Activated T-cell treated with anti-CD3 and anti-CD28 coated beads, Interleukin-2, amount 50 U/mL, for 72 hours (primary cell): ENCODE measurements around the gene ATP2B2. TPM values are rescaled to one million over a fixed set of nuclear protein-coding genes. Genes with fewer than 3 reads are reported as not detected.
A peak's percentile ranks its signal among the peaks of the same experiment; 100 is the strongest.

Experiments
- ATAC-seq, 2 donors: fragments of 150-1000 bp; cut with Tn5 transposase; replicated peaks in 1 of 2; 2 replicates each; pipeline ENCODE4 v1.10.0; 2021; ENCODE audit warnings: moderate library complexity in 2 of 2, mild to moderate bottlenecking in 1 of 2
- DNase-seq, 2 donors: peaks; one replicate each; pipeline ENCODE4 v3.0.0; 2021 to 2022; ENCODE audit warnings: mixed read lengths in 1 of 2
- H3K27ac Mint-ChIP-seq: one replicate; pipeline ENCODE4 v1.8.0; 2022; ENCODE audit warnings: mild to moderate bottlenecking, moderate library complexity, mixed read lengths
- H3K27me3 Mint-ChIP-seq: one replicate; pipeline ENCODE4 v1.8.0; 2022; ENCODE audit warnings: low read depth, mixed read lengths
- H3K36me3 Mint-ChIP-seq, 2 donors: one replicate each; pipeline ENCODE4 v1.8.0; 2022; ENCODE audit warnings: mixed read lengths in 2 of 2, mild to moderate bottlenecking in 1 of 2; ENCODE audit not compliant: insufficient read depth in 2 of 2
- H3K4me1 Mint-ChIP-seq: one replicate; pipeline ENCODE4 v1.8.0; 2022; ENCODE audit warnings: low read depth, mixed read lengths
- H3K4me3 Mint-ChIP-seq, 2 donors: one replicate each; pipeline ENCODE4 v1.8.0; 2022; ENCODE audit warnings: mild to moderate bottlenecking in 2 of 2, mixed read lengths in 2 of 2, moderate library complexity in 2 of 2
- H3K9me3 Mint-ChIP-seq, 2 donors: one replicate each; pipeline ENCODE4 v1.8.0; 2022; ENCODE audit warnings: mixed read lengths in 2 of 2
- total RNA-seq, 2 donors: library from RNA; stranded (reverse); gene quantifications; one replicate each; pipeline ENCODE4 v1.2.3, GENCODE V29; 2022

The ATP2B2 gene
- total RNA-seq, 2 donors from 2014 or later: not detected

DNA sequence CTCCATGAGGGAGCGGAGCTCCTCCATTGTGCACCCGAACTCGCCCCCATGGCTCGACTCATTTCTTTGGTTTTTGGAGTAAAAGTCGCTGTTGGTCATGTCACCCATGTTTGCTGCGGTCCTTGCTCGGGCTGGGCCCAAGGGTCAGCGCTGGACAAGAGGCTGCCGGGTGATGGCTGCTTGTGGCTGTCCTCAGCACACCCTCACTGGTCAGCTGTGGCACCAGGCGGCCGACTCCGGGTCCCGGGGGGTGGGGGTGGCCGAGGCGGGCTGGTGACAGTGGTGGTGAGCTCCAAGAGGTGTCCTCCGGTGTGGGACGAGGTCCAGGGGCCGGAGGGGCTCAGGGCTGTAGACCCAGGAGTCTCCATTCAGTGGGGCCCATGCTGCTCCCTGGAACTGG lies 56.0 kb downstream of the ATP2B2 start:
- no peak for DNase-seq
- Mint-ChIP-seq H3K9me3 (no peaks in the 10 kb centered on the region), H3K27ac (no peak overlapping the region), H3K4me3 (no peak overlapping the region), H3K36me3 (no peaks in the 10 kb centered on the region), H3K4me1 (peaks cover 2% of the 10 kb centered on the region), H3K27me3 (peaks cover 18% of the 10 kb centered on the region)
- no peak for ATAC-seq

DNA sequence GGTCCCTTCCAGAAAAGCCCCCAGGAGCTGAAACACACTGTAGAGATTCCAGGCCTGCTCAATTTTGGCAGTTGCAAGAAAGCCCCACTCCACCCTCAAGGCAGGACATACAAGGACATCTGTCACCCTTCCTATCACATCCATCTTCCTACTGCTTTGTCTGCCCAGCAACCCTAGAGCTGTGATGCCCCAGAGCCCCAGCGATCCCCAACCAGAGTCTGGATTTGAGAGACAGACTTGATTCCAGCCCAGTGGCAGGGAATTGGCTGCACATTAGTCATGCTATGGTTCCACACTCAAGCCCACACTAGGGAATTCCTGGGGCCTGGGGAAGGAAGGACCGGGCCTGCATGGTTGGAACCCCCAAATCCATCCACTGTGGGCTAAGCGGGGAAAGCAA lies 56.8 kb downstream of the ATP2B2 start:
- peaks cover 5% of the 10 kb centered on the region for H3K4me1 Mint-ChIP-seq
- DNase-seq: no peak
- no peaks in the 10 kb centered on the region for H3K9me3 Mint-ChIP-seq
- H3K4me3 Mint-ChIP-seq: no peak overlapping the region
- no peaks in the 10 kb centered on the region for H3K36me3 Mint-ChIP-seq
- H3K27me3 Mint-ChIP-seq: peaks cover 17% of the 10 kb centered on the region
- ATAC-seq: no peak
- H3K27ac Mint-ChIP-seq: no peak overlapping the region

DNA sequence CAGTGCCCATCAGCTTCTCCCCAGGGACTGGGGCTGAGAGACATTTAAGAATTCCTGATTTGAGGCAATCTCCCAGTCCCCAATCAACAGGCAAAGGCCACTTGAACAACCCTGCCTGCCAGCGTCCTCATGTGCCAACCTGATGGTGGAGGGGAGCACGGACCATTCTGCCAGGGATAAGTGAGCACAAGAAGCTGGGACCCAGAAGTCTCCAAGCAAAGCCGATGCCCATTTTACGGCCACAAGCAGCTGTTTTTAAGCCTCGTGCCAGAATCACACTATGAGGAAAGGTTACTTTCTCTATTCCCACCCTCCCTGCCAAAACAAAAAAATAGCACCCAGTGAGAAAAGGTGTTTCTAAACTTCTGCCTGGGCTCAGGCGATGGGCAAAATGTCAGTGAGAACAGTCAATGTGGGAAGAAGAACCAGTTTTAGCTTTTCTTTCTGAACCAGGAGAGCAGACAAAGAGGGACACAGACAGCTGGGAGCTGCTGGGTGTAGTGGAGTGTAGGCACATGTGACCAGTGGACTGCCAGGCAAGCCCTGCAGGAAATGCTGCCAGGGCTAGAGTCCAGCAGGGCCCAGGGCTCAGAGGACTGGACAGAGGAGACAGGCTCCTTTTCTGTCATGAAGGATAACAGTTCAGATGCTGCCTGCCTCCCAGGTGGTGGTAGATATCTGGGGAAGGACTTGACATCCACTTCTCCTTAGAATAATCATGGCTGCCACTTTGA lies 57.7 kb downstream of the ATP2B2 start:
- no peaks in the 10 kb centered on the region for H3K36me3 Mint-ChIP-seq
- no peak overlapping the region for H3K4me3 Mint-ChIP-seq
- ATAC-seq: no peak
- H3K4me1 Mint-ChIP-seq: peaks cover 5% of the 10 kb centered on the region
- H3K9me3 Mint-ChIP-seq: no peaks in the 10 kb centered on the region
- H3K27ac Mint-ChIP-seq: no peak overlapping the region
- DNase-seq: no peak
- peaks cover 17% of the 10 kb centered on the region for H3K27me3 Mint-ChIP-seq

DNA sequence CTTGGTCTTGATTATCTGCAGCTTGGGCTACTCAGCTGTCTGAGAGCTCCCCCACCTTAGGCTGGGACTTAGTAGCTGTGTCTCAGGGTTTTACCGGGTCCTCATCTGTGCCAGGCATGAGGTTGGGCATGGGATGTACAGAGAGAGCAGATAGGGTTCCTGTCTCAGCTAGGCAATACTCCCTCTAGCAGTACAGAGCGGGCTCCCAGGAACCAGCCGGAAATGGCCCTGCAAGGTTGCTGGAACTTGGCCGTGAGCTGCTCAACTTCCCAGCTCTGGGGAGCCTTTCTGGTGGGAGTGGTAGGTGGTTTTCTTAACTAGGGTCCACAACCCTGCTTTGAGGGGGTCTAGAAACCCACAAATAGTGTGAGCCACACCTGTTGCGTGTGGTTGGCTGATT lies 58.3 kb downstream of the ATP2B2 start:
- Mint-ChIP-seq H3K27ac (no peak overlapping the region), H3K9me3 (no peaks in the 10 kb centered on the region), H3K36me3 (no peaks in the 10 kb centered on the region), H3K4me1 (peaks cover 5% of the 10 kb centered on the region), H3K4me3 (no peak overlapping the region), H3K27me3 (peaks cover 11% of the 10 kb centered on the region)
- DNase-seq: no peak
- ATAC-seq: no peak

DNA sequence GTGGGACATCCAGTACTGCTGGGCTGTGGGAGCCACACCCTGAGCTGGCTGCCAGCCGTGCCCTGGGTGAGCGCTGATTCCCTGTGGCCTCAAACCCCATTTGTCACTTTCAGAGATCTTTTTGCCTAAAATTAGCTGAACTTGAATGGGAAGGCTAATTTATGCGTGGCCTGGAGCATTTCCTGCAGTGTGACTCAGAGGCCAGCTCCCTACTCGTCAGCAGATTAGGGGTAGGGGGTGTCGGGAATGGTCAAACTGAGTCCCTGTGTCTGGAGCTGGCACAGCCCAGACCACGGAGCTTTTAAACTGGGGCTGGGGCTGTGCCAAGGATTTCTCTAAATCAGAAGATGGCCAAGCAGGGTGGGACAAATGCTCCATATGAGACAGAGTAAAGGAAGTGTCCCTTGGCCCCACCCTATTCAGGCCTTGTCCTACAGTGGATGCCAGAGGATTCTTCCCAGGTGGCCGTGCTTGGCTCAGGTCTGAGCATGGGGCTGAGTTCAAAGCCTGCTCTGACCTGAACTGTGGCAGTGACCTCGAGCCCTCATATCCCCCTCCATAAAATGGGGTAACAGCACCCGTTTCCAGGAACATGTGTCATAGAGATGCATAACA lies 59.7 kb downstream of the ATP2B2 start:
- Mint-ChIP-seq H3K36me3 (no peaks in the 10 kb centered on the region), H3K4me1 (peaks cover 5% of the 10 kb centered on the region), H3K27me3 (no peaks in the 10 kb centered on the region), H3K27ac (no peak overlapping the region), H3K4me3 (no peak overlapping the region), H3K9me3 (no peaks in the 10 kb centered on the region)
- no peak for ATAC-seq
- no peak for DNase-seq

DNA sequence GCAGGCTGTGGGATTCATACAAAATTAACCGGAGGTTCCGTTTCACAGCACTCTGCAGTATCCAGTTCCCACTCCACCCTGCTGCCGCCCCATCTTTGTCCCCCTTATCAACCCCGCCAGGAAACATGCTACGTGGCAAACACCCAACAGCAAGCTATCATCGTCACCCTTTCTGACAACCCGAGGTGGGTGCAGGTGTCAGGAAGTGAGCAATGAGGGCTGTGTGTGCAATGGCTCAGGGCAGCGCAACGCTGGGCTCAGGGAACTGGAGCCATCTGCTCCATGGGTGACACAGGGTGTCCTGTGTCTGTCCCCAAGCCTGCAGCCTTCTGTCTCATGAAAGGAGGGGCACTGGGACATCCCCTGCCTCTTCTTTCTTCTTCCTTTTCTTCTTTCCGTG lies 60.9 kb downstream of the ATP2B2 start:
- Mint-ChIP-seq H3K4me3 (no peak overlapping the region), H3K27ac (no peak overlapping the region), H3K36me3 (no peaks in the 10 kb centered on the region), H3K4me1 (peaks cover 5% of the 10 kb centered on the region), H3K9me3 (no peaks in the 10 kb centered on the region), H3K27me3 (no peaks in the 10 kb centered on the region)
- DNase-seq: no peak
- peak in 1 of 2 donors; percentile 47 for ATAC-seq

DNA sequence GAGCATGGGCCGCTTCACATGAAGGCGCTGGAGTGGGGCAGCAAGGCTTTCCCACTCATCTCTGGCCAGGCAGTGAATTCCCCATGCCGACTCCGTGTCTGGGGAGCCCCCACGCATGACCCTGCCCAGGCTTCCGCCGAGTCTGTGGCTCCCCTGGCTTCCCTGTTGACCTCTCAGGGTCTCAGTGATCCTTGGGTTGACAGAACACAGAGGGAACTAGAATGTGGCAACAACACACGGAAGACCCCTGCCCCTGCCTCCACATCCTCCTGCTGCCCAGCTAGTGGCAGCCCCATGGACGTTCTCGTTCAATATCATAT lies 61.3 kb downstream of the ATP2B2 start:
- H3K27ac Mint-ChIP-seq: no peak overlapping the region
- ATAC-seq (no peak), DNase-seq (no peak)
- no peaks in the 10 kb centered on the region for H3K36me3 Mint-ChIP-seq
- H3K9me3 Mint-ChIP-seq: no peaks in the 10 kb centered on the region
- no peak overlapping the region for H3K4me3 Mint-ChIP-seq
- H3K4me1 Mint-ChIP-seq: peaks cover 5% of the 10 kb centered on the region
- no peaks in the 10 kb centered on the region for H3K27me3 Mint-ChIP-seq

DNA sequence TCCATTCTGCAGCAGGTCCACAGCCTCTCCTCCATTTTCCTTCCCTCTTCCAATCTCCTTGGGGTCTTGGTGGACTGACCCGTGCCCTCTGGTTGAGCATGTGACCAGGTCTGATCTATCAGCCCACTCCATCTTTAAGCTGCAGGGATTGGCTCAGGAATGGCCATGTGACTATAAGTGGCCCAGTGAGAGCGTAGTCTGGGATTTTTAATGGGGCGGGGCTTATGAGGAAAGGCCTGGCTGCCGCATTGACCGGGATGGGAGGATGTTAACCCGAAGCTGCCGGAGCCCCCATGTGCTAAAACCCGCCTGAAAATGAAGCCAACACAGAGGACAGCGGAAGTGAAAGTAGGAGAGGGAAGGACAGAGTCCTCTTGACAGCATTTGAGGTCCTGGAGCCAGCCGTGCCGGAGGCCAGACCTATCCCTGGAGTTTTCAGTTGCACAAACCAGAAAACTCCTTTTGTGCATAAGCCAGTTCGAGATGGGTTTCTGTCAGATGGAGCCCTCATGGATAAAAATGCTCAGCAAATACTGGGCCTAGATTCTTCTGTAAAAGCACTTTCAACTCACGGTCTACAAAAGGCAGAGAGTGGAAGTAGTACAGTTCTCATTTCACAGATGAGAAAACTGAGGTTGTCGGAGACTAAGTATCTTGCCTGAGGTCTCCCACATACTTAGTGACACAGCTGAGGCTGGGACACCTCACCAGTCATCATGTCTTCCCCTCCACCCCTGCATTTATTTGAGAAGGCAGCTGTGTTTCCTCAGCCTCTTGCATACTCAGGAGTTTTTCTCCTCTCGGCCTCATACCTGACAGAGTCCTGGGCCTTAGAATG lies 61.9 kb downstream of the ATP2B2 start:
- H3K9me3 Mint-ChIP-seq: no peaks in the 10 kb centered on the region
- ATAC-seq (no peak), DNase-seq (no peak)
- peaks cover 6% of the 10 kb centered on the region for H3K4me1 Mint-ChIP-seq
- no peak overlapping the region for H3K27ac Mint-ChIP-seq
- H3K36me3 Mint-ChIP-seq: no peaks in the 10 kb centered on the region
- no peaks in the 10 kb centered on the region for H3K27me3 Mint-ChIP-seq
- H3K4me3 Mint-ChIP-seq: no peak overlapping the region

DNA sequence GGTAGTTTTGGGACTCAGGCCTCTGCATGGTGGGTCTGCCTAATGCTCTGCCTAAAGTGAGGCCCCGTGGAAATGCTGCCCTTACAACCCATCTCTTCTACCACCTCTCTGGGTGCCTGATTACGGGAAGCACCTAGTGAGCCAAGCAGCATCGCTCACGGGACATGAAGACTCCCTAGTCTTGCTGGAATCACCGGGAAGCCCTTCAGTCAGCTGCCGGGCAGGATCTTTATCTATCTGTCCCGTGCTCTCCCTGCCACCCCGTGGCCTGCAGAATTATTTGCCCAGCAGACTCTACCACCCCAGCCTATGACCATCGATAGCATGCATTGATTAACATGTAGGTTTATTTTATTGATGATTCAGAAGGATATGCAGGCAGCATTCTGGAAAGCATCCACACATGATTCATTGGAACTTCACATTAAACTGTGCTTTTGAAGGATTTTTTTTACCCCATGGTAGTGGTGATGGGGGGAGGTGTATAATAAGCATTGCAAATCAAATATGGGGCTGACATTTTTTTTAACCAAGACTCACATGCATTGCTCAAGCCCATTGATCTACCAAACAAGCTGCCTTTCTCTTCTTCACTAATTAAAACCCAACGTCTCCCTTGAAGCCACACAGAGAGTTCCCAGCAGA lies 63.1 kb downstream of the ATP2B2 start:
- Mint-ChIP-seq H3K9me3 (no peaks in the 10 kb centered on the region), H3K4me1 (peaks cover 18% of the 10 kb centered on the region), H3K27ac (no peak overlapping the region), H3K4me3 (no peak overlapping the region), H3K36me3 (no peaks in the 10 kb centered on the region), H3K27me3 (no peaks in the 10 kb centered on the region)
- ATAC-seq: no peak
- DNase-seq: no peak

DNA sequence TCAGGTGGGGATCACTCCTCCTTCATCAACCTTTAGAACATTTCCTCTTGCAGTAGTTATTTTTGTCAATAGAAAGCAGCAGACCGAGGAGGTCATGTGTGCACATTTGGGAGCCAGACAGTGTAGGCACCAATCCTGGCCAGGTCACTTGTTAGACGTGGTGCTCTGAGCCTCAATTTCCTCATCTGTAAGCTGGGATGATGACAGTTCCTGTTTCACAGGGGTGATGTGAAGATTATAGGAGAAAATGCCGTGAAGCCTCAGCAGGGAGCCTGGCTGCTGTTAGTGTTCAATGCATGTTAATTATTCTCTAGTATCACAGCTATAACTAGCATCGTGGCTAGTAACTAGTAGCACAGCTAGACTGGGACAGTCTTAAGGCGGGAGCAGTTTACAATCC lies 64.7 kb downstream of the ATP2B2 start:
- Mint-ChIP-seq H3K27ac (no peak overlapping the region), H3K4me1 (peaks cover 30% of the 10 kb centered on the region), H3K9me3 (no peaks in the 10 kb centered on the region), H3K36me3 (no peaks in the 10 kb centered on the region), H3K27me3 (no peaks in the 10 kb centered on the region), H3K4me3 (no peak overlapping the region)
- DNase-seq: no peak
- no peak for ATAC-seq

DNA sequence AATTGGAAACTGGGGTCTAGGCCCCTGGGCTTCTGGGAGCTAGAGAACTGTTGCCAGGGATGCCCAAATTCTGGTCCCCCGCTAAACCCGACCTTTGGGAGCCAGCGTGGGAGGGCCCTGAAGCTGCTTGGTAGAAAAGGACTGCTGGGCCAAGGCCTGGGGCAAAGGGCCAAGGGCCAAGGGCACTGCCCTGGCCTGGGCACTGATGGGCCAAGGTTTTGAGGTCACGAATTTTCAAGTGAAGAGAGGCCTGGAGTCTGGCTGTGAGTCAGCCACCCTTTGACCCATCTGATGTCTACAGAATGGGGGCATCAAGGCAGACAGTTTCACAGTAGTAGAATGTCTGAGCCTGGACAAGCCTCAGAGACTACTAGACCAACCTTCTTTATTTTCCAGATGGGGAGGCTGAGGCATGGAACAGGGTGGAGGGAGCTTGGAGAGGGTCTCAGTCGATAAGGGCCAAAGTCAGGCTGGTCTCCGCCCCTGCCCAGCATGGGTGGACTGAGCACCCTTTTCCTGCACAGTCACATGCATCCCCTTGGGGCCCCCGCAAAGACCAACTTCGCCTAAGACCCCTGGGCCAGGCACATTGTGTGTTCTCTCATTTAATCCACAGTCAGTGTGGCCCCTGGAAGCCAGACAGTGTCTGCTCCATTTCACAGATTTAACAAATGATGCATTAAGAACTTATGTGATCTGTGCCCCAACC lies 66.3 kb downstream of the ATP2B2 start:
- H3K4me3 Mint-ChIP-seq: no peak overlapping the region
- peaks cover 29% of the 10 kb centered on the region for H3K4me1 Mint-ChIP-seq
- H3K27ac Mint-ChIP-seq: no peak overlapping the region
- DNase-seq (no peak), ATAC-seq (no peak)
- no peaks in the 10 kb centered on the region for H3K27me3 Mint-ChIP-seq
- H3K9me3 Mint-ChIP-seq: no peaks in the 10 kb centered on the region
- no peaks in the 10 kb centered on the region for H3K36me3 Mint-ChIP-seq

DNA sequence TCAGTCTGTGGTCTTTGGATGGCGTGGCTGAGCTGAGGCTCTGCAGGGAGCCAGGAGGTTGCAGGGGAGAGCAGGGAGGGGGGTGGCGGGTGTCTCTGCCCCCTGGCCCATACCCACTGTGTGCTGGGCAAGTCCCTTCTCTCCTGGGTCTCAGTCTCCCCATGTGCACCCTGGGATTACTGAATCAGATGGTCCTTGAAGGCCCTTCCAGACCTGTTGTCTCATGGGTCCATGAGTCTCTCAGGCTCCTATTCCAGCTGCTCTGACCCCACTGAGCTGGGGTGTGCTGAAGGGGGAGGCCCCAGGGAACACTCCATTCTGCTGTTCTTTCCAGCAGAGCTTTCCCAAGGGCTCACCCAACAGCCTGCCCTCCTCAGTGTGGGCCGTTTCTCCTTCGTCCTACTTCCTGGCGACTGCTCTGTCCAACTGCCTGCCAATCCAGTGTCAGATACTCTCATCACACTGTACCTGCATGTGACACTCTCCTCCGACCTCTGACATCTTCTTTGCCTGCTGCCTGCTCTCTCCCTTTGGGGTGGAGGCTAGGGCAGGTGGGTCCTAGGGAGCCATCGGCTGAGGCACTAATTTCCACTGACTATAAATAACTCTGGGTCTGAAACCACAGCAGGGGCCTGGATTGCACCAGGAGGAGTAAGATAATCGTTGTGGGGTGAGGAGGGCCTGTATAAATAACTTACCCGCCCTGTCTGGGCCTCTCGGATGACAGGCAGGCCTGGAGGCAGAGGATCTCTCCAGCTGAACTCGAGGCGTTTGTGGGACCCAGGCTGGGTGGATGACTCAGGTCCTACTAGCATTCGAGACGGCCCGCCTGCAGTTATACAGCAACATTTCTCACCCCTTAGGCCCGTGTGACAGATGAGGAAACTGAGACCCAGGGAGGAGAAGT lies 67.1 kb downstream of the ATP2B2 start:
- Mint-ChIP-seq H3K27me3 (no peaks in the 10 kb centered on the region), H3K9me3 (no peaks in the 10 kb centered on the region), H3K4me1 (peaks cover 33% of the 10 kb centered on the region), H3K36me3 (no peaks in the 10 kb centered on the region), H3K27ac (no peak overlapping the region), H3K4me3 (peak overlapping the region in 1 of 2 donors; percentile 18)
- ATAC-seq: no peak
- DNase-seq: peak in 1 of 2 donors; percentile 15
